GM23338 (cell line): ENCODE measurements around the gene CCDC117. TPM values are rescaled to one million over a fixed set of nuclear protein-coding genes. Genes with fewer than 3 reads are reported as not detected.
A peak's percentile ranks its signal among the peaks of the same experiment; 100 is the strongest.

ENCODE experiments used
- ATAC-seq: fragments of 200-7000 bp; cut with Tn5 transposase; 3 replicates; pipeline ENCODE4 v1.9.1; 2020
- DNase-seq: peaks from one replicate; pipeline ENCODE4 v3.0.0-alpha.2; 2015; ENCODE audit warnings: low spot score
- H2AFZ ChIP-seq: fragments of 200-600 bp; sonication (generic); 2 replicates; pipeline ENCODE4 v1.8.0; 2016; ENCODE audit warnings: antibody characterized with exemption, mild to moderate bottlenecking, moderate library complexity
- H3F3A ChIP-seq: fragments of 200-600 bp; sonication (generic); replicated peaks from 2 replicates; pipeline ENCODE4 v1.8.0; 2017; ENCODE audit warnings: antibody characterized with exemption, mixed run types, low read depth
- H3K27ac ChIP-seq: fragments of 200-600 bp; sonication (generic); 2 replicates; pipeline ENCODE4 v1.6.1; 2016; ENCODE audit warnings: low read depth
- H3K27me3 ChIP-seq: fragments of 200-600 bp; sonication (generic); 2 replicates; pipeline ENCODE4 v1.8.0; 2016; ENCODE audit warnings: mild to moderate bottlenecking, mixed run types, moderate library complexity; ENCODE audit not compliant: insufficient read depth
- H3K36me3 ChIP-seq: fragments of 200-600 bp; sonication (generic); 2 replicates; pipeline ENCODE4 v1.8.0; 2016; ENCODE audit warnings: mild to moderate bottlenecking; ENCODE audit not compliant: insufficient read depth
- H3K4me1 ChIP-seq: fragments of 200-600 bp; sonication (generic); 2 replicates; pipeline ENCODE4 v1.8.0; 2016; ENCODE audit warnings: mild to moderate bottlenecking, moderate library complexity; ENCODE audit not compliant: insufficient read depth
- H3K4me2 ChIP-seq: fragments of 200-600 bp; sonication (generic); 2 replicates; pipeline ENCODE4 v1.7.1; 2017; ENCODE audit warnings: mixed run types
- H3K4me3 ChIP-seq: fragments of 200-600 bp; sonication (generic); 2 replicates; pipeline ENCODE4 v1.6.1; 2016; ENCODE audit warnings: mixed run types
- H3K79me2 ChIP-seq: fragments of 200-600 bp; sonication (generic); replicated peaks from 2 replicates; pipeline ENCODE4 v1.8.0; 2017; ENCODE audit warnings: mild to moderate bottlenecking; ENCODE audit not compliant: insufficient read depth
- H3K9me2 ChIP-seq: fragments of 200-600 bp; sonication (generic); 2 replicates; pipeline ENCODE4 v1.8.0; 2017; ENCODE audit not compliant: insufficient read depth
- H4K20me1 ChIP-seq: fragments of 200-600 bp; sonication (generic); replicated peaks from 2 replicates; pipeline ENCODE4 v1.8.0; 2017; ENCODE audit warnings: mild to moderate bottlenecking; ENCODE audit not compliant: insufficient read depth
- H3K27ac Mint-ChIP-seq: 2 replicates; pipeline ENCODE4 v1.8.0; 2020; ENCODE audit warnings: inconsistent platforms, mild to moderate bottlenecking, moderate library complexity, mixed read lengths
- H3K27me3 Mint-ChIP-seq: 3 replicates; pipeline ENCODE4 v1.8.0; 2022; ENCODE audit warnings: low read depth, mild to moderate bottlenecking, moderate library complexity, mixed read lengths, inconsistent platforms; ENCODE audit not compliant: insufficient read depth, poor library complexity
- H3K36me3 Mint-ChIP-seq: 3 replicates; pipeline ENCODE4 v1.8.0; 2021; ENCODE audit warnings: low read depth, mild to moderate bottlenecking, inconsistent platforms, moderate library complexity, mixed read lengths
- H3K4me1 Mint-ChIP-seq: 3 replicates; pipeline ENCODE4 v1.8.0; 2020; ENCODE audit warnings: mild to moderate bottlenecking, inconsistent platforms, mixed read lengths
- H3K4me3 Mint-ChIP-seq: 3 replicates; pipeline ENCODE4 v1.8.0; 2021; ENCODE audit warnings: moderate library complexity, mild to moderate bottlenecking, inconsistent platforms, mixed read lengths
- H3K9me3 Mint-ChIP-seq: 3 replicates; pipeline ENCODE4 v1.8.0; 2020; ENCODE audit warnings: moderate library complexity, mild to moderate bottlenecking, inconsistent platforms, mixed read lengths
- CREB1 ChIP-seq: fragments of 250-450 bp; sonication (Bioruptor Pico); IDR thresholded peaks from 2 replicates; pipeline ENCODE4 v1.5.0; 2020; ENCODE audit warnings: low read depth, mild to moderate bottlenecking, moderate library complexity
- EZH2 ChIP-seq: fragments of 200-600 bp; sonication (generic); IDR thresholded peaks from one replicate; pipeline ENCODE4 v1.8.0; 2017; ENCODE audit warnings: antibody characterized with exemption, mild to moderate bottlenecking, low read depth; ENCODE audit not compliant: unreplicated experiment
- EZH2phosphoT487 ChIP-seq: fragments of 200-600 bp; sonication (generic); IDR thresholded peaks from one replicate; pipeline ENCODE4 v1.8.1; 2018; ENCODE audit warnings: antibody characterized with exemption; ENCODE audit not compliant: unreplicated experiment
- JUNB ChIP-seq: IDR thresholded peaks from one replicate; pipeline ENCODE4 v1.6.1; 2016; ENCODE audit warnings: antibody characterized with exemption; ENCODE audit not compliant: unreplicated experiment
- NANOG ChIP-seq: IDR thresholded peaks from 2 replicates; pipeline ENCODE4 v1.6.1; 2016; ENCODE audit warnings: antibody characterized with exemption, borderline replicate concordance
- POLR2AphosphoS5 ChIP-seq: IDR thresholded peaks from 2 replicates; pipeline ENCODE4 v1.6.1; 2016; ENCODE audit warnings: antibody characterized with exemption, low read depth
- STAT1 ChIP-seq: IDR thresholded peaks from one replicate; pipeline ENCODE4 v1.6.1; 2016; ENCODE audit warnings: antibody characterized with exemption; ENCODE audit not compliant: unreplicated experiment
- ZNF114 ChIP-seq: fragments of 250-450 bp; sonication (Bioruptor Pico); IDR thresholded peaks from 2 replicates; pipeline ENCODE4 v1.5.0; 2020; ENCODE audit warnings: mild to moderate bottlenecking, moderate library complexity
- ZNF331 ChIP-seq: fragments of 250-450 bp; sonication (Bioruptor Pico); IDR thresholded peaks from 2 replicates; pipeline ENCODE4 v1.5.0; 2020; ENCODE audit warnings: low read depth, mild to moderate bottlenecking, moderate library complexity
- polyA plus RNA-seq: library from polyadenylated mRNA; unstranded; fragments of >200 nt; fragmentation: Nextera tagmentation; extraction: Ambion mirVana; gene quantifications from 2 replicates; pipeline ENCODE4 v1.2.1, GENCODE V29; 2016
- total RNA-seq: library from RNA; depleted of rRNA; stranded (reverse); fragments of >200 nt; shearing (Covaris generic); gene quantifications from 2 replicates; pipeline ENCODE4 v1.2.3, GENCODE V29; 2014
- TF ChIP-seq, protein P1 (sequence below): IDR thresholded peaks from one replicate; pipeline ENCODE4 v1.6.1; 2018; ENCODE audit warnings: antibody characterized with exemption; ENCODE audit not compliant: unreplicated experiment
- TF ChIP-seq, protein P2 (sequence below): IDR thresholded peaks from 2 replicates; pipeline ENCODE4 v1.6.1; 2016; ENCODE audit warnings: antibody characterized with exemption
- TF ChIP-seq, protein P3 (sequence below): fragments of 250-450 bp; sonication (Bioruptor Pico); IDR thresholded peaks from 2 replicates; pipeline ENCODE4 v1.5.0; 2020; ENCODE audit warnings: mild to moderate bottlenecking, moderate library complexity
- TF ChIP-seq, protein P4 (sequence below), 2 experiments: fragments of 200-600 bp in 1 of 2; sonication (generic) in 1 of 2; conservative IDR thresholded peaks; 2 replicates each; pipeline versions ENCODE4 v1.5.1 to v1.6.1; 2016 to 2017; ENCODE audit warnings: antibody characterized with exemption in 2 of 2, low read depth in 2 of 2, mild to moderate bottlenecking in 2 of 2, moderate library complexity in 1 of 2

Gene CCDC117
- total and polyA plus RNA-seq, 2 experiments from 2014 or later: 23.9 to 54.1 TPM

DNA sequence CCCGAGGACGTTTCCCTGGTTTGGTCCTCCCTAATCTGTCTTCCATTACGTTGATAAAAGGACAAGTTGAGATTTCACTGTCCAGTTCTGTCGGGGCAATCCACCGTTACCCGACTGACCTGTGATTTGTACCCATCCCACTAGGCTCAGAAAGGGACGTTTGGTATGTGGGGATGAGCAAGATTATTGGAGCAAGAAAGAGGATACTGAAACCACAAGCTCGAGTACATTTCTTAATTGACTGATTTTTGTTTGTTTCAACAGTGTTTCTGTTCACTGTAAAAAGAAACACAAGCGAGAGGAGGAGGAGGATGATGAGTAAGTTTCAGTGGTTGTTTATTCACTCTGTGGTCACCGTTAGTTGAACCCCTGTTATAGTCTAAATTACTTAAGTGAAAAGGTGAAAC, 969 bp downstream of the CCDC117 start:
- Mint-ChIP-seq H3K36me3 (peaks cover 36% of the 10 kb centered on the region), H3K4me1 (peaks cover 5% of the 10 kb centered on the region), H3K9me3 (peaks cover 8% of the 10 kb centered on the region; the same call in 2 of the 3 replicates), H3K27ac (peak overlapping the region; percentile 78), H3K27me3 (peaks cover 9% of the 10 kb centered on the region), H3K4me3 (peak overlapping the region; percentile 85)
- no peaks in the 10 kb centered on the region for H3F3A ChIP-seq
- no peaks in the 10 kb centered on the region for H3K27me3 ChIP-seq
- peak overlapping the region; percentile 0; the same call in 1 of the 2 replicates for H3K27ac ChIP-seq
- peak overlapping the region; percentile 96 for H3K4me3 ChIP-seq
- H2AFZ ChIP-seq: no peak overlapping the region
- H3K9me2 ChIP-seq: no peaks in the 10 kb centered on the region
- TF ChIP-seq EZH2: no peak
- no peak for TF ChIP-seq STAT1
- TF ChIP-seq, protein P1, sequence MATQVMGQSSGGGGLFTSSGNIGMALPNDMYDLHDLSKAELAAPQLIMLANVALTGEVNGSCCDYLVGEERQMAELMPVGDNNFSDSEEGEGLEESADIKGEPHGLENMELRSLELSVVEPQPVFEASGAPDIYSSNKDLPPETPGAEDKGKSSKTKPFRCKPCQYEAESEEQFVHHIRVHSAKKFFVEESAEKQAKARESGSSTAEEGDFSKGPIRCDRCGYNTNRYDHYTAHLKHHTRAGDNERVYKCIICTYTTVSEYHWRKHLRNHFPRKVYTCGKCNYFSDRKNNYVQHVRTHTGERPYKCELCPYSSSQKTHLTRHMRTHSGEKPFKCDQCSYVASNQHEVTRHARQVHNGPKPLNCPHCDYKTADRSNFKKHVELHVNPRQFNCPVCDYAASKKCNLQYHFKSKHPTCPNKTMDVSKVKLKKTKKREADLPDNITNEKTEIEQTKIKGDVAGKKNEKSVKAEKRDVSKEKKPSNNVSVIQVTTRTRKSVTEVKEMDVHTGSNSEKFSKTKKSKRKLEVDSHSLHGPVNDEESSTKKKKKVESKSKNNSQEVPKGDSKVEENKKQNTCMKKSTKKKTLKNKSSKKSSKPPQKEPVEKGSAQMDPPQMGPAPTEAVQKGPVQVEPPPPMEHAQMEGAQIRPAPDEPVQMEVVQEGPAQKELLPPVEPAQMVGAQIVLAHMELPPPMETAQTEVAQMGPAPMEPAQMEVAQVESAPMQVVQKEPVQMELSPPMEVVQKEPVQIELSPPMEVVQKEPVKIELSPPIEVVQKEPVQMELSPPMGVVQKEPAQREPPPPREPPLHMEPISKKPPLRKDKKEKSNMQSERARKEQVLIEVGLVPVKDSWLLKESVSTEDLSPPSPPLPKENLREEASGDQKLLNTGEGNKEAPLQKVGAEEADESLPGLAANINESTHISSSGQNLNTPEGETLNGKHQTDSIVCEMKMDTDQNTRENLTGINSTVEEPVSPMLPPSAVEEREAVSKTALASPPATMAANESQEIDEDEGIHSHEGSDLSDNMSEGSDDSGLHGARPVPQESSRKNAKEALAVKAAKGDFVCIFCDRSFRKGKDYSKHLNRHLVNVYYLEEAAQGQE: no peak
- TF ChIP-seq, protein P2, sequence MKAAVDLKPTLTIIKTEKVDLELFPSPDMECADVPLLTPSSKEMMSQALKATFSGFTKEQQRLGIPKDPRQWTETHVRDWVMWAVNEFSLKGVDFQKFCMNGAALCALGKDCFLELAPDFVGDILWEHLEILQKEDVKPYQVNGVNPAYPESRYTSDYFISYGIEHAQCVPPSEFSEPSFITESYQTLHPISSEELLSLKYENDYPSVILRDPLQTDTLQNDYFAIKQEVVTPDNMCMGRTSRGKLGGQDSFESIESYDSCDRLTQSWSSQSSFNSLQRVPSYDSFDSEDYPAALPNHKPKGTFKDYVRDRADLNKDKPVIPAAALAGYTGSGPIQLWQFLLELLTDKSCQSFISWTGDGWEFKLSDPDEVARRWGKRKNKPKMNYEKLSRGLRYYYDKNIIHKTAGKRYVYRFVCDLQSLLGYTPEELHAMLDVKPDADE: no peak
- TF ChIP-seq ZNF331 (CRISPR knock-in tag): no peak
- TF ChIP-seq, protein P3, sequence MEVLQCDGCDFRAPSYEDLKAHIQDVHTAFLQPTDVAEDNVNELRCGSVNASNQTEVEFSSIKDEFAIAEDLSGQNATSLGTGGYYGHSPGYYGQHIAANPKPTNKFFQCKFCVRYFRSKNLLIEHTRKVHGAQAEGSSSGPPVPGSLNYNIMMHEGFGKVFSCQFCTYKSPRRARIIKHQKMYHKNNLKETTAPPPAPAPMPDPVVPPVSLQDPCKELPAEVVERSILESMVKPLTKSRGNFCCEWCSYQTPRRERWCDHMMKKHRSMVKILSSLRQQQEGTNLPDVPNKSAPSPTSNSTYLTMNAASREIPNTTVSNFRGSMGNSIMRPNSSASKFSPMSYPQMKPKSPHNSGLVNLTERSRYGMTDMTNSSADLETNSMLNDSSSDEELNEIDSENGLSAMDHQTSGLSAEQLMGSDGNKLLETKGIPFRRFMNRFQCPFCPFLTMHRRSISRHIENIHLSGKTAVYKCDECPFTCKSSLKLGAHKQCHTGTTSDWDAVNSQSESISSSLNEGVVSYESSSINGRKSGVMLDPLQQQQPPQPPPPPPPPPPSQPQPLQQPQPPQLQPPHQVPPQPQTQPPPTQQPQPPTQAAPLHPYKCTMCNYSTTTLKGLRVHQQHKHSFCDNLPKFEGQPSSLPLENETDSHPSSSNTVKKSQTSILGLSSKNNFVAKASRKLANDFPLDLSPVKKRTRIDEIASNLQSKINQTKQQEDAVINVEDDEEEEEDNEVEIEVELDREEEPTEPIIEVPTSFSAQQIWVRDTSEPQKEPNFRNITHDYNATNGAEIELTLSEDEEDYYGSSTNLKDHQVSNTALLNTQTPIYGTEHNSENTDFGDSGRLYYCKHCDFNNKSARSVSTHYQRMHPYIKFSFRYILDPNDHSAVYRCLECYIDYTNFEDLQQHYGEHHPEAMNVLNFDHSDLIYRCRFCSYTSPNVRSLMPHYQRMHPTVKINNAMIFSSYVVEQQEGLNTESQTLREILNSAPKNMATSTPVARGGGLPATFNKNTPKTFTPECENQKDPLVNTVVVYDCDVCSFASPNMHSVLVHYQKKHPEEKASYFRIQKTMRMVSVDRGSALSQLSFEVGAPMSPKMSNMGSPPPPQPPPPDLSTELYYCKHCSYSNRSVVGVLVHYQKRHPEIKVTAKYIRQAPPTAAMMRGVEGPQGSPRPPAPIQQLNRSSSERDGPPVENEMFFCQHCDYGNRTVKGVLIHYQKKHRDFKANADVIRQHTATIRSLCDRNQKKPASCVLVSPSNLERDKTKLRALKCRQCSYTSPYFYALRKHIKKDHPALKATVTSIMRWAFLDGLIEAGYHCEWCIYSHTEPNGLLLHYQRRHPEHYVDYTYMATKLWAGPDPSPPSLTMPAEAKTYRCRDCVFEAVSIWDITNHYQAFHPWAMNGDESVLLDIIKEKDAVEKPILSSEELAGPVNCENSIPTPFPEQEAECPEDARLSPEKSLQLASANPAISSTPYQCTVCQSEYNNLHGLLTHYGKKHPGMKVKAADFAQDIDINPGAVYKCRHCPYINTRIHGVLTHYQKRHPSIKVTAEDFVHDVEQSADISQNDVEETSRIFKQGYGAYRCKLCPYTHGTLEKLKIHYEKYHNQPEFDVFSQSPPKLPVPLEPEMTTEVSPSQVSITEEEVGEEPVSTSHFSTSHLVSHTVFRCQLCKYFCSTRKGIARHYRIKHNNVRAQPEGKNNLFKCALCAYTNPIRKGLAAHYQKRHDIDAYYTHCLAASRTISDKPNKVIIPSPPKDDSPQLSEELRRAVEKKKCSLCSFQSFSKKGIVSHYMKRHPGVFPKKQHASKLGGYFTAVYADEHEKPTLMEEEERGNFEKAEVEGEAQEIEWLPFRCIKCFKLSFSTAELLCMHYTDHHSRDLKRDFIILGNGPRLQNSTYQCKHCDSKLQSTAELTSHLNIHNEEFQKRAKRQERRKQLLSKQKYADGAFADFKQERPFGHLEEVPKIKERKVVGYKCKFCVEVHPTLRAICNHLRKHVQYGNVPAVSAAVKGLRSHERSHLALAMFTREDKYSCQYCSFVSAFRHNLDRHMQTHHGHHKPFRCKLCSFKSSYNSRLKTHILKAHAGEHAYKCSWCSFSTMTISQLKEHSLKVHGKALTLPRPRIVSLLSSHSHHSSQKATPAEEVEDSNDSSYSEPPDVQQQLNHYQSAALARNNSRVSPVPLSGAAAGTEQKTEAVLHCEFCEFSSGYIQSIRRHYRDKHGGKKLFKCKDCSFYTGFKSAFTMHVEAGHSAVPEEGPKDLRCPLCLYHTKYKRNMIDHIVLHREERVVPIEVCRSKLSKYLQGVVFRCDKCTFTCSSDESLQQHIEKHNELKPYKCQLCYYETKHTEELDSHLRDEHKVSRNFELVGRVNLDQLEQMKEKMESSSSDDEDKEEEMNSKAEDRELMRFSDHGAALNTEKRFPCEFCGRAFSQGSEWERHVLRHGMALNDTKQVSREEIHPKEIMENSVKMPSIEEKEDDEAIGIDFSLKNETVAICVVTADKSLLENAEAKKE (CRISPR knock-in tag): no peak
- TF ChIP-seq ZNF114 (CRISPR knock-in tag): no peak
- no peak for TF ChIP-seq NANOG
- TF ChIP-seq POLR2AphosphoS5: no peak
- no peak for TF ChIP-seq JUNB
- TF ChIP-seq CREB1 (CRISPR knock-in tag): no peak
- TF ChIP-seq EZH2phosphoT487: no peak
- TF ChIP-seq, protein P4, sequence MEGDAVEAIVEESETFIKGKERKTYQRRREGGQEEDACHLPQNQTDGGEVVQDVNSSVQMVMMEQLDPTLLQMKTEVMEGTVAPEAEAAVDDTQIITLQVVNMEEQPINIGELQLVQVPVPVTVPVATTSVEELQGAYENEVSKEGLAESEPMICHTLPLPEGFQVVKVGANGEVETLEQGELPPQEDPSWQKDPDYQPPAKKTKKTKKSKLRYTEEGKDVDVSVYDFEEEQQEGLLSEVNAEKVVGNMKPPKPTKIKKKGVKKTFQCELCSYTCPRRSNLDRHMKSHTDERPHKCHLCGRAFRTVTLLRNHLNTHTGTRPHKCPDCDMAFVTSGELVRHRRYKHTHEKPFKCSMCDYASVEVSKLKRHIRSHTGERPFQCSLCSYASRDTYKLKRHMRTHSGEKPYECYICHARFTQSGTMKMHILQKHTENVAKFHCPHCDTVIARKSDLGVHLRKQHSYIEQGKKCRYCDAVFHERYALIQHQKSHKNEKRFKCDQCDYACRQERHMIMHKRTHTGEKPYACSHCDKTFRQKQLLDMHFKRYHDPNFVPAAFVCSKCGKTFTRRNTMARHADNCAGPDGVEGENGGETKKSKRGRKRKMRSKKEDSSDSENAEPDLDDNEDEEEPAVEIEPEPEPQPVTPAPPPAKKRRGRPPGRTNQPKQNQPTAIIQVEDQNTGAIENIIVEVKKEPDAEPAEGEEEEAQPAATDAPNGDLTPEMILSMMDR (conservative IDR thresholded peaks at IDR 0.05; ENCODE audit: low read depth in 2 of 2): no peak
- peaks cover 7% of the 10 kb centered on the region for H4K20me1 ChIP-seq
- ATAC-seq (no peak), DNase-seq (no peak)
- H3K4me1 ChIP-seq: no peaks in the 10 kb centered on the region
- peak overlapping the region; percentile 87 for H3K4me2 ChIP-seq
- H3K36me3 ChIP-seq: 0 out of 2 replicates have a peak, but pooled peaks cover 5% of the 10 kb centered on the region
- peaks cover 53% of the 10 kb centered on the region for H3K79me2 ChIP-seq
